H9 (cell line): Measurements from ENCODE around the gene RNASEH2B. TPM values are rescaled to one million over a fixed set of nuclear protein-coding genes. Genes with fewer than 3 reads are reported as not detected.

Experiments used
- DNase-seq: peaks from one replicate; pipeline ENCODE4 v3.0.0-alpha.2; 2017
- H2AFZ ChIP-seq: one replicate; pipeline ENCODE4 v1.6.1; 2013; ENCODE audit warnings: mild to moderate bottlenecking, low read length, control low read depth, moderate library complexity
- H2AK5ac ChIP-seq: 2 replicates; pipeline ENCODE4 v1.6.1; 2013; ENCODE audit warnings: low read length, control low read depth, mixed read lengths; ENCODE audit not compliant: insufficient read length
- H2BK120ac ChIP-seq: one replicate; pipeline ENCODE4 v1.6.1; 2013; ENCODE audit warnings: low read depth, mild to moderate bottlenecking, low read length, control low read depth, inconsistent platforms; ENCODE audit not compliant: poor library complexity, severe bottlenecking
- H2BK12ac ChIP-seq: 2 replicates; pipeline ENCODE4 v1.6.1; 2013; ENCODE audit warnings: low read length, control low read depth, mixed read lengths, low read depth; ENCODE audit not compliant: insufficient read length
- H2BK15ac ChIP-seq: 2 replicates; pipeline ENCODE4 v1.6.1; 2013; ENCODE audit warnings: low read depth, low read length, control low read depth
- H2BK20ac ChIP-seq: one replicate; pipeline ENCODE4 v1.6.1; 2013; ENCODE audit warnings: low read depth, mild to moderate bottlenecking, low read length, control low read depth, inconsistent platforms; ENCODE audit not compliant: poor library complexity, severe bottlenecking
- H2BK5ac ChIP-seq: 2 replicates; pipeline ENCODE4 v1.6.1; 2013; ENCODE audit warnings: low read length, control low read depth, mixed read lengths; ENCODE audit not compliant: insufficient read length
- H3K14ac ChIP-seq: 2 replicates; pipeline ENCODE4 v1.6.1; 2013; ENCODE audit warnings: low read length, control low read depth; ENCODE audit not compliant: insufficient read depth
- H3K18ac ChIP-seq: 2 replicates; pipeline ENCODE4 v1.6.1; 2013; ENCODE audit warnings: low read depth, mild to moderate bottlenecking, mixed read lengths, low read length, control low read depth; ENCODE audit not compliant: insufficient read length
- H3K23ac ChIP-seq: 2 replicates; pipeline ENCODE4 v1.6.1; 2013; ENCODE audit warnings: low read length, control low read depth, mixed read lengths, low read depth; ENCODE audit not compliant: insufficient read length
- H3K23me2 ChIP-seq: 2 replicates; pipeline ENCODE4 v1.6.1; 2013; ENCODE audit warnings: low read depth, mild to moderate bottlenecking, mixed read lengths, low read length, control low read depth; ENCODE audit not compliant: insufficient read length, poor library complexity, severe bottlenecking
- H3K27ac ChIP-seq: 2 replicates; pipeline ENCODE4 v1.5.1; 2013; ENCODE audit warnings: low read length, control low read depth, mixed read lengths, low read depth; ENCODE audit not compliant: insufficient read length
- H3K27me3 ChIP-seq: 2 replicates; pipeline ENCODE4 v1.6.1; 2013; ENCODE audit warnings: low read length, control low read depth, inconsistent platforms; ENCODE audit not compliant: insufficient read depth
- H3K4ac ChIP-seq: 2 replicates; pipeline ENCODE4 v1.6.1; 2013; ENCODE audit warnings: low read depth, mild to moderate bottlenecking, control low read depth, inconsistent platforms, low read length, moderate library complexity
- H3K4me1 ChIP-seq: 2 replicates; pipeline ENCODE4 v1.6.1; 2013; ENCODE audit warnings: low read length, control low read depth, inconsistent platforms; ENCODE audit not compliant: insufficient read depth
- H3K4me2 ChIP-seq: 2 replicates; pipeline ENCODE4 v1.6.1; 2013; ENCODE audit warnings: low read length, control low read depth, mixed read lengths; ENCODE audit not compliant: insufficient read length, insufficient read depth
- H3K56ac ChIP-seq: 2 replicates; pipeline ENCODE4 v1.6.1; 2013; ENCODE audit warnings: low read depth, mild to moderate bottlenecking, mixed read lengths, low read length, control low read depth; ENCODE audit not compliant: insufficient read length
- H3K79me1 ChIP-seq: 2 replicates; pipeline ENCODE4 v1.6.1; 2013; ENCODE audit warnings: low read depth, mild to moderate bottlenecking, moderate library complexity, low read length, control low read depth, inconsistent platforms; ENCODE audit not compliant: insufficient read depth, poor library complexity, severe bottlenecking
- H3K79me2 ChIP-seq: 2 replicates; pipeline ENCODE4 v1.6.1; 2013; ENCODE audit warnings: low read length, control low read depth, inconsistent platforms; ENCODE audit not compliant: insufficient read depth
- H3K9ac ChIP-seq: 2 replicates; pipeline ENCODE4 v1.6.1; 2013; ENCODE audit warnings: low read length, control low read depth, mixed read lengths; ENCODE audit not compliant: insufficient read length; ENCODE audit errors: extremely low read depth
- H3K9me3 ChIP-seq: one replicate; pipeline ENCODE4 v1.6.1; 2013; ENCODE audit warnings: low read depth, low read length, inconsistent platforms; ENCODE audit not compliant: control insufficient read depth
- H3T11ph ChIP-seq: one replicate; pipeline ENCODE4 v1.6.1; 2013; ENCODE audit warnings: mild to moderate bottlenecking, low read length, control low read depth, inconsistent platforms
- H4K20me1 ChIP-seq: one replicate; pipeline ENCODE4 v1.6.1; 2013; ENCODE audit not compliant: control insufficient read depth, insufficient read length, insufficient read depth
- H4K5ac ChIP-seq: 2 replicates; pipeline ENCODE4 v1.6.1; 2013; ENCODE audit warnings: low read depth, mild to moderate bottlenecking, mixed read lengths, low read length, control low read depth; ENCODE audit not compliant: insufficient read length
- H4K8ac ChIP-seq: replicated peaks from 2 replicates; pipeline ENCODE4 v1.6.1; 2013; ENCODE audit warnings: low read length, control low read depth, mixed read lengths, low read depth; ENCODE audit not compliant: insufficient read length
- H4K91ac ChIP-seq: 2 replicates; pipeline ENCODE4 v1.6.1; 2013; ENCODE audit warnings: low read depth, mild to moderate bottlenecking, moderate library complexity, mixed read lengths, low read length, control low read depth; ENCODE audit not compliant: insufficient read length
- H3K27ac Mint-ChIP-seq, 3 experiments: 2 replicates in 2 of 3; 3 replicates in 1 of 3; pipeline ENCODE4 v1.8.0; 2020 to 2021; ENCODE audit warnings: mixed read lengths in 3 of 3, mild to moderate bottlenecking in 1 of 3, moderate library complexity in 1 of 3
- H3K27me3 Mint-ChIP-seq: 2 replicates; pipeline ENCODE4 v1.8.0; 2021; ENCODE audit warnings: low read depth, mild to moderate bottlenecking, moderate library complexity, mixed read lengths
- H3K36me3 Mint-ChIP-seq, 3 experiments: 2 replicates in 2 of 3; 3 replicates in 1 of 3; pipeline ENCODE4 v1.8.0; 2020 to 2021; ENCODE audit warnings: low read depth in 3 of 3, mixed read lengths in 3 of 3; ENCODE audit not compliant: insufficient read depth in 1 of 3
- H3K4me1 Mint-ChIP-seq, 2 experiments: 2 replicates each; pipeline ENCODE4 v1.8.0; 2020; ENCODE audit warnings: mixed read lengths in 2 of 2
- H3K4me3 Mint-ChIP-seq, 2 experiments: 2 replicates in 1 of 2; 3 replicates in 1 of 2; pipeline ENCODE4 v1.8.0; 2020 to 2021; ENCODE audit warnings: mild to moderate bottlenecking in 2 of 2, mixed read lengths in 2 of 2, moderate library complexity in 1 of 2
- H3K9me3 Mint-ChIP-seq, 2 experiments: 2 replicates in 1 of 2; 3 replicates in 1 of 2; pipeline ENCODE4 v1.8.0; 2020; ENCODE audit warnings: mild to moderate bottlenecking in 2 of 2, mixed read lengths in 2 of 2, moderate library complexity in 1 of 2
- WGBS: extraction: QIAGEN DNeasy Blood & Tissue Kit; methylation state at CpG from one replicate; pipeline ENCODE4 v1.1.7; 2013; ENCODE audit warnings: missing lambda C conversion rate, low lambda C conversion rate, mixed read lengths; ENCODE audit not compliant: insufficient read length; ENCODE audit errors: extremely low coverage; 5-methylcytosine and 5-hydroxymethylcytosine counted together
- total RNA-seq: library from RNA; stranded (reverse); gene quantifications from 2 replicates; pipeline ENCODE4 v1.2.1, GENCODE V29; 2021
- TF ChIP-seq, protein P1 (sequence below): fragments of 200-600 bp; sonication (generic); conservative IDR thresholded peaks from 3 replicates; pipeline ENCODE4 v1.8.0; 2021; ENCODE audit warnings: antibody characterized with exemption, mild to moderate bottlenecking

The RNASEH2B gene
- total RNA-seq, 1 experiment from 2014 or later = 53.9 TPM

DNA sequence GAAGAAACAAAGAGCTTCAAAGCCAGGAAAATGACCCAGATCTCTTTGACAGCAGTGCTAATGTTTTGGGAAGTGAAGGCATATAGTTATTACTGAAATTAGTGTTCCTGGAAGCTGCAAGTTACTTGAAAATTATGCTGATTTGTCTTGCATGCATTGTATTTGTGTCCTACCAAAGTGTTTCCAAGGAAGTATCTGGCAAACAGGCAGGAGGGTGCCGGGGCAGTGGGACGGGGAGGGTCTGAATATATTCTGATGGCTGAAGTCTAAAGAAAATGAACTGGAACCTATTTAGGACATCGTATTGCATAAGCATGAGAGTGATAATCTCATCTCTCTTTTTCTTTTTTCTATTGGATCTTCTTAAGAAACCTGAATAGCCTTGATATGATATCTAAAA, 9.0 kb downstream of the RNASEH2B start:
- Histone ChIP-seq H3K56ac (no peak overlapping the region), H3K79me1 (peaks cover 2% of the 10 kb centered on the region), H3K14ac (no peak overlapping the region), H3K9me3 (peaks cover 12% of the 10 kb centered on the region), H3K4me1 (peaks cover 5% of the 10 kb centered on the region; the same call in 1 of the 2 replicates), H2BK15ac (no peak overlapping the region), H4K8ac (no peak overlapping the region), H3K27ac (no peak overlapping the region), H3K27me3 (no peaks in the 10 kb centered on the region), H2BK20ac (no peak overlapping the region), H3T11ph (no peak overlapping the region), H4K20me1 (no peaks in the 10 kb centered on the region), H2BK5ac (no peak overlapping the region), H3K9ac (no peak overlapping the region), H2AK5ac (no peak overlapping the region), H3K4me2 (no peak overlapping the region), H3K23me2 (no peaks in the 10 kb centered on the region), H3K79me2 (peaks cover 5% of the 10 kb centered on the region; the same call in 1 of the 2 replicates), H2BK120ac (no peak overlapping the region), H2BK12ac (no peak overlapping the region), H3K23ac (no peak overlapping the region), H4K91ac (no peak overlapping the region), H3K4ac (no peak overlapping the region), H2AFZ (no peak overlapping the region), H4K5ac (no peak overlapping the region), H3K18ac (no peak overlapping the region)
- H3K4me3 Mint-ChIP-seq = no peak overlapping the region
- no peak for DNase-seq
- H3K27me3 Mint-ChIP-seq = no peaks in the 10 kb centered on the region
- TF ChIP-seq, protein P1, sequence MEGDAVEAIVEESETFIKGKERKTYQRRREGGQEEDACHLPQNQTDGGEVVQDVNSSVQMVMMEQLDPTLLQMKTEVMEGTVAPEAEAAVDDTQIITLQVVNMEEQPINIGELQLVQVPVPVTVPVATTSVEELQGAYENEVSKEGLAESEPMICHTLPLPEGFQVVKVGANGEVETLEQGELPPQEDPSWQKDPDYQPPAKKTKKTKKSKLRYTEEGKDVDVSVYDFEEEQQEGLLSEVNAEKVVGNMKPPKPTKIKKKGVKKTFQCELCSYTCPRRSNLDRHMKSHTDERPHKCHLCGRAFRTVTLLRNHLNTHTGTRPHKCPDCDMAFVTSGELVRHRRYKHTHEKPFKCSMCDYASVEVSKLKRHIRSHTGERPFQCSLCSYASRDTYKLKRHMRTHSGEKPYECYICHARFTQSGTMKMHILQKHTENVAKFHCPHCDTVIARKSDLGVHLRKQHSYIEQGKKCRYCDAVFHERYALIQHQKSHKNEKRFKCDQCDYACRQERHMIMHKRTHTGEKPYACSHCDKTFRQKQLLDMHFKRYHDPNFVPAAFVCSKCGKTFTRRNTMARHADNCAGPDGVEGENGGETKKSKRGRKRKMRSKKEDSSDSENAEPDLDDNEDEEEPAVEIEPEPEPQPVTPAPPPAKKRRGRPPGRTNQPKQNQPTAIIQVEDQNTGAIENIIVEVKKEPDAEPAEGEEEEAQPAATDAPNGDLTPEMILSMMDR = no peak
- H3K9me3 Mint-ChIP-seq = peaks cover 25 to 28% of the 10 kb centered on the region in 2 experiments
- no CpG with 5 or more reads among the region's 3 CpGs for WGBS
- peaks cover 19 to 26% of the 10 kb centered on the region in 2 experiments for H3K4me1 Mint-ChIP-seq
- H3K27ac Mint-ChIP-seq = no peak overlapping the region; a peak in 1 of 7 replicates
- peaks cover 27 to 32% (median 30%) of the 10 kb centered on the region in 3 experiments for H3K36me3 Mint-ChIP-seq
